OCI-LY3 (cell line): ENCODE results near the gene SUPT6H.
A peak's percentile ranks its signal among the peaks of the same experiment; 100 is the strongest.
"Not testable (repeated sequence)": the region's sequence is repeated elsewhere in the genome, so short reads cannot be mapped to it uniquely, and the experiment has no call there.

ENCODE experiments used
- H2AFZ ChIP-seq: fragments of 200-600, 300-600 bp; shearing (Covaris generic); 2 replicates; pipeline ENCODE4 v1.6.0; 2014; ENCODE audit warnings: antibody characterized with exemption, low read depth, low read length
- H3K27ac ChIP-seq: fragments of 200-600, 300-600 bp; sonication (generic); 2 replicates; pipeline ENCODE4 v1.5.1; 2014; ENCODE audit warnings: mild to moderate bottlenecking, low read length, moderate library complexity, mixed read lengths
- H3K27me3 ChIP-seq: fragments of 200-600, 300-600 bp; sonication (generic); 2 replicates; pipeline ENCODE4 v1.6.1; 2014; ENCODE audit warnings: low read depth, low read length, mixed read lengths
- H3K36me3 ChIP-seq: fragments of 200-600, 300-600 bp; sonication (generic); replicated peaks from 2 replicates; pipeline ENCODE3; 2014; ENCODE audit warnings: low read depth, low read length, mixed read lengths
- H3K4me1 ChIP-seq: fragments of 300-600, 200-600 bp; sonication (generic); 2 replicates; pipeline ENCODE4 v1.6.1; 2014; ENCODE audit warnings: low read length, mixed read lengths
- H3K4me2 ChIP-seq: fragments of 200-600, 300-600 bp; sonication (generic); 2 replicates; pipeline ENCODE4 v1.6.1; 2014; ENCODE audit warnings: low read length, mixed read lengths
- H3K4me3 ChIP-seq: fragments of 300-600, 200-600 bp; sonication (generic); 2 replicates; pipeline ENCODE4 v1.5.1; 2014; ENCODE audit warnings: antibody characterized with exemption, mild to moderate bottlenecking, low read length, moderate library complexity
- H3K79me2 ChIP-seq: fragments of 300-600, 200-600 bp; shearing (Covaris generic); 2 replicates; pipeline ENCODE4 v1.6.1; 2014; ENCODE audit warnings: mild to moderate bottlenecking, low read length, mixed read lengths
- H3K9ac ChIP-seq: fragments of 300-600, 200-600 bp; shearing (Covaris generic); 2 replicates; pipeline ENCODE4 v1.6.0; 2014; ENCODE audit warnings: mild to moderate bottlenecking, low read length, moderate library complexity
- H3K9me3 ChIP-seq: fragments of 200-600, 300-600 bp; shearing (Covaris generic); 2 replicates; pipeline ENCODE4 v1.6.1; 2014; ENCODE audit warnings: low read length, mixed read lengths; ENCODE audit not compliant: insufficient read depth
- H4K20me1 ChIP-seq: fragments of 200-600, 300-600 bp; sonication (generic); 2 replicates; pipeline ENCODE4 v1.6.1; 2016; ENCODE audit warnings: low read length, mixed read lengths; ENCODE audit not compliant: insufficient read depth
- CTCF ChIP-seq: fragments of 200-600, 300-600 bp; sonication (generic); IDR thresholded peaks from 2 replicates; pipeline ENCODE4 v1.5.1; 2014; ENCODE audit warnings: antibody characterized with exemption, low read length, low read depth
- EZH2phosphoT487 ChIP-seq: fragments of 200-600 bp; shearing (Covaris generic); IDR thresholded peaks from 2 replicates; pipeline ENCODE4 v1.6.1; 2018; ENCODE audit warnings: antibody characterized with exemption, mixed run types, low read depth

The SUPT6H gene

DNA sequence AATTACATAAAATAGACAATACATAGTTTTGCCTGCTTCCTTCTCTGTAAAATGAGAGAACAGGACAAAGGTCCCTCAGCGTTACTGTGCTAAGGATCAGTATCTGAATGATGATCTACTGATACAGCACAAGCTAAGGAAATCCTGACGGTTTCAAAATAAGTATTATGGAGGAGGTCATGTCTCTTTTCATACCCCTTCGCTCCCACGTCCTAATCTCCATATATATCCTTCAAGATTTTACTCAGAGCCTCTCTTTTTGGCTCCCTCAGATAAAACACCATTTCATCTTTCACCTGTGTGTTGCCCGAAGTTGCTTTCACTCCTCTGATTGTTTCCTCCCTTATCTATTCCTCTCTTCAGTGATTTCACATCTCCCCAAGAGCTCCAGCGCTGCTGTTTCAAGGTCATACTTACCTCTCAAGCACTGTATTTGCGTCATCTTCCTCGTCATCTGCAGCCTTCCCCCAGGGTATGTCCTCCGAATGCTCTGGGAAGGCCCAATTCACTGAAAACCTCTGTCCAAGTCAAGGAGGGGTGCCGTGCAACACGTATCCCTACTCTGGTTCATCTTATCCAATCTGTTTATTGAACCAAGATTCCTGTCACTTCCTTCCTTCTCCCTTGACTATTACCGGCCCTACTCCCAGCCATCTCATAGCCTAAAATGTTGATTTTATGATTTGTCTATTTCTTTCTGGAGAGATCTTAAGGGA is 15.8 kb upstream of the SUPT6H start:
- TF ChIP-seq EZH2phosphoT487 (no peak), CTCF (no peak)
- Histone ChIP-seq H3K4me3 (peak overlapping the region; percentile 93), H3K79me2 (peaks cover 28% of the 10 kb centered on the region), H3K4me1 (peaks cover 24% of the 10 kb centered on the region), H3K4me2 (peak overlapping the region; percentile 86), H3K36me3 (peaks cover 21% of the 10 kb centered on the region), H4K20me1 (peaks cover 5% of the 10 kb centered on the region; the same call in 1 of the 2 replicates), H3K9me3 (no peaks in the 10 kb centered on the region), H3K9ac (peak overlapping the region; percentile 74), H3K27ac (peak overlapping the region; percentile 54), H2AFZ (peak overlapping the region; percentile 70), H3K27me3 (no peaks in the 10 kb centered on the region)

DNA sequence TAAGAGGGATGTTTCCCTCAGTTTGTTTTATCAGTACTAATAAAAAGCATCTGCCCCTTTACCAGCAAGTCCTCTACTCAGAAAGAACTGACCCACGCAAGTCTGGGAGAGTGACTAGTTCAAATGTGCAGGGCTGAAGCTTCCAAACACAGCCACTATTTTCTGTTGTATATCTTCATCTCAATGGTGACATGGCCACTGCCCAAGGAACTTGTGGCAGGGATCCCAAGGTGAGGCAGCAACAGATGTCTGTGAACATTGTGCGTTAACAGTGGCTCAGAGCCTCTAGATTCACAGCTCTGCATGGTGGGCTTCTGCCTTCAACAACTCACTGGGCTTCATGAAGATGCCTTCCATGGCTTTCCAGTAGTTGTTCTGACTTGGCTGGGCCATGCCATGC is 13.3 kb upstream of the SUPT6H start:
- H3K9ac ChIP-seq: no peak overlapping the region
- H3K4me2 ChIP-seq: no peak overlapping the region
- peaks cover 19% of the 10 kb centered on the region for H3K4me1 ChIP-seq
- H3K27me3 ChIP-seq: no peaks in the 10 kb centered on the region
- peaks cover under 1% of the 10 kb centered on the region; the same call in 1 of the 2 replicates for H4K20me1 ChIP-seq
- H3K79me2 ChIP-seq: peaks cover 19% of the 10 kb centered on the region
- no peak overlapping the region for H3K27ac ChIP-seq
- H3K9me3 ChIP-seq: no peaks in the 10 kb centered on the region
- H2AFZ ChIP-seq: no peak overlapping the region
- peaks cover 11% of the 10 kb centered on the region for H3K36me3 ChIP-seq
- TF ChIP-seq EZH2phosphoT487: no peak
- no peak for TF ChIP-seq CTCF
- H3K4me3 ChIP-seq: no peak overlapping the region

DNA sequence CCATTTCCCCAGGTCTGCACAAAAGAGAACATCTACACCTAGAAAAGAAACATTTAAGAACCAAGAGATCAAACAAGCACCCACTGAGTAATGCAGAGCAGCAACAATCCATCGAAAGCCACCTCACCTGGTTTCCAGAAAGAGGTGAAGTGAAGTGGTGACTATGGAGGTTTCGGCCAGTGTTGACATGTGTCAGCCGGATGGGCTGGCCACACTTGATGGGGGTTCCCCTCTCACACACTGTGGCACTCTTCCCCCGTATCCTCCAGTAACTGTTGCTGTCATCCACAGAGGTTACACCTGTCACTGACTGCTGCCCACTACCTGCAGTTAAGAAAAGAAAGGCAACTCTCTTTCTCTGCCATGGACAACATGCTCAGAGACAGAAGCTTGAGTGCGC is 6.8 kb upstream of the SUPT6H start:
- TF ChIP-seq CTCF (no peak), EZH2phosphoT487 (no peak)
- H2AFZ ChIP-seq: no peak overlapping the region
- no peaks in the 10 kb centered on the region for H3K27me3 ChIP-seq
- H3K27ac ChIP-seq: no peak overlapping the region
- H3K9ac ChIP-seq: no peak overlapping the region
- peaks cover 24% of the 10 kb centered on the region for H3K36me3 ChIP-seq
- no peaks in the 10 kb centered on the region for H3K9me3 ChIP-seq
- no peaks in the 10 kb centered on the region for H4K20me1 ChIP-seq
- H3K79me2 ChIP-seq: peaks cover 30% of the 10 kb centered on the region
- H3K4me2 ChIP-seq: no peak overlapping the region
- H3K4me1 ChIP-seq: no peaks in the 10 kb centered on the region
- H3K4me3 ChIP-seq: no peak overlapping the region

GRCh38 chr17:28657756-28658155 is 4.2 kb upstream of the SUPT6H start:
- no peaks in the 10 kb centered on the region for H3K27me3 ChIP-seq
- no peak overlapping the region for H3K27ac ChIP-seq
- peaks cover 23% of the 10 kb centered on the region for H3K36me3 ChIP-seq
- H3K4me2 ChIP-seq: no peak overlapping the region
- no peaks in the 10 kb centered on the region; the same call in 1 of the 2 replicates for H4K20me1 ChIP-seq
- H3K9ac ChIP-seq: no peak overlapping the region
- H3K79me2 ChIP-seq: peaks cover 56% of the 10 kb centered on the region
- no peaks in the 10 kb centered on the region for H3K9me3 ChIP-seq
- H3K4me3 ChIP-seq: no peak overlapping the region
- H2AFZ ChIP-seq: no peak overlapping the region
- TF ChIP-seq EZH2phosphoT487: no peak
- no peak for TF ChIP-seq CTCF
- H3K4me1 ChIP-seq: peaks cover 9% of the 10 kb centered on the region

- H3K27ac ChIP-seq, H3K9me3 ChIP-seq, H3K4me2 ChIP-seq, H3K4me3 ChIP-seq, H3K27me3 ChIP-seq, H3K9ac ChIP-seq, H4K20me1 ChIP-seq, H2AFZ ChIP-seq: not testable (repeated sequence)
- peaks cover 15% of the 10 kb centered on the region for H3K4me1 ChIP-seq
- peaks cover 23% of the 10 kb centered on the region for H3K36me3 ChIP-seq
- peaks cover 57% of the 10 kb centered on the region for H3K79me2 ChIP-seq
These were observed 3.7 kb upstream of the SUPT6H start for GRCh38 chr17:28658342-28658741.

DNA sequence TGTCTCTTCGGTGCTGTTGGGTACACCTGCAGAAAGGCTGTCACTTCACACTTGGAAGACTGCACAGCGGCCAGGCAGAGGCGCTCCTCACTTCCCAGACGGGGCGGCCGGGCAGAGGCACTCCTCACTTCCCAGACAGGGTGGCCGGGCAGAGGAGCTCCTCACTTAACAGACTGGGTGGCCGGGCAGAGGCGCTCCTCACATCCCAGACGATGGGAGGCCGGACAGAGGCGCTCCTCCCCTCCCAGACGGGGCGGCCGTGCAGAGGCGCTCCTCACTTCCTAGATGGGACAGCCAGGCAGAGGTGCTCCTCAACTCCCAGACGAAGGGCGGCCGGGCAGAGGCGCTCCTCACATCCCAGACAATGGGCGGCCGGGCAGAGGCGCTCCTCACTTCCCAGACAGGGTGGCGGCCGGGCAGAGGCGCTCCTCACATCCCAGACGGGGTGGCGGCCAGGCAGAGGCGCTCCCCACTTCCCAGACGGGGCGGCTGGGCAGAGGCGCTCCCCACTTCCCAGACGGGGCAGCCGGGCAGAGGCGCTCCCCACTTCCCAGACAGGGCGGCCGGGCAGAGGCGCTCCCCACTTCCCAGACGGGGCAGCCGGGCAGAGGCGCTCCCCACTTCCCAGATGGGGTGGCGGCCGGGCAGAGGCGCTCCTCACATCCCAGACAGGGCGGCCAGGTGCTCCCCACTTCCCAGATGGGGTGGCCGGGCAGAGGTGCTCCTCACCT is 3.1 kb upstream of the SUPT6H start:
- H3K9ac ChIP-seq, H3K27ac ChIP-seq, H4K20me1 ChIP-seq, H3K27me3 ChIP-seq, H3K4me3 ChIP-seq, H3K4me2 ChIP-seq, H2AFZ ChIP-seq, H3K9me3 ChIP-seq: not testable (repeated sequence)
- H3K79me2 ChIP-seq: peaks cover 63% of the 10 kb centered on the region
- peaks cover 18% of the 10 kb centered on the region for H3K4me1 ChIP-seq
- peaks cover 25% of the 10 kb centered on the region for H3K36me3 ChIP-seq
